Ishikawa (cell line): ENCODE data around the gene GGT7.

Experiments used
- EGR1 ChIP-seq: IDR thresholded peaks from 2 replicates; pipeline ENCODE4 v1.6.1; 2012
- EP300 ChIP-seq: IDR thresholded peaks from 2 replicates; pipeline ENCODE4 v1.6.1; 2012; ENCODE audit warnings: borderline replicate concordance
- NFIC ChIP-seq: IDR thresholded peaks from 2 replicates; pipeline ENCODE4 v1.6.1; 2012
- RAD21 ChIP-seq: IDR thresholded peaks from 2 replicates; pipeline ENCODE4 v1.6.1; 2012; ENCODE audit warnings: low read depth
- TEAD4 ChIP-seq: IDR thresholded peaks from 2 replicates; pipeline ENCODE4 v1.6.1; 2012
- YY1 ChIP-seq: IDR thresholded peaks from 2 replicates; pipeline ENCODE4 v1.6.1; 2012; ENCODE audit warnings: low read depth
- TF ChIP-seq, protein P1 (sequence below): IDR thresholded peaks from 2 replicates; pipeline ENCODE4 v1.6.1; 2012

DNA sequence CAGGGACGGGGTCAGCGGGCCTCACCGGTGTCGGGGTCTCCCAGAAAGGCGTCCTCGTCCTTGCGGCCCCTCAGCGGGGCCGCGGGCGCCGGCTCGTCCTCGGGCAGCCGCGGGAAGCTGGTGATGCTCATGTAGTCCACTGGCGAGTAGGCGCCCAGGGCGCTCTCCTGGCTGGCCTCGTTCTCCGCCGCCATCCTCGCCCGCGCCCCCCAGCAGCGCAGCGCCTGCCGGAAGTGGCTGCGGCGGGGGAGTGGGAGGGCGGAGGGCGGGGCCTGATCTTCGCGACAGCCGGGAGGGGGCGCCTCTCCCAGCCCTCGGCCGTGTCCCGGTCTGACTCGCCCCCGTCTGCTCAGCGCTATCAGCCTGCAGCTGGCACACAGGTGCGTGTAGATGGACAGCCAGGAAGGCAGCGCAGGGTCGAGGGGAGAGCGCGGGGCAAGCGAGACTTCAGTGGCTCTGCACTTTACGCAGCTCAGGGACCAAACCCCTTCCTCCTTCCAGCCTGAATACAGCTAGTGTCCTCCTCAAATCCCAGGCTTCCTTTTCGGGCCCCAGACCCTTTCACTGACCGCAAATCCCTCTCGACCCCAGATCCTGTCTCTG lies at the start of gene GGT7:
- TF ChIP-seq EGR1: 0 out of 2 replicates have a peak, but pooled peaks have one; percentile 40
- TF ChIP-seq, protein P1, sequence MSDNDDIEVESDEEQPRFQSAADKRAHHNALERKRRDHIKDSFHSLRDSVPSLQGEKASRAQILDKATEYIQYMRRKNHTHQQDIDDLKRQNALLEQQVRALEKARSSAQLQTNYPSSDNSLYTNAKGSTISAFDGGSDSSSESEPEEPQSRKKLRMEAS: peak; percentile 86
- 0 out of 2 replicates have a peak, but pooled peaks have one; percentile 37 for TF ChIP-seq YY1
- no peak for TF ChIP-seq TEAD4
- TF ChIP-seq RAD21: peak; percentile 48; the same call in 1 of the 2 replicates
- no peak for TF ChIP-seq EP300
- TF ChIP-seq NFIC: no peak
